ENCODE measurements around the gene ZNF132. TPM values are rescaled to one million over a fixed set of nuclear protein-coding genes. Genes with fewer than 3 reads are reported as not detected.

ZNF132 gene
- total RNA-seq, 3 donors from 2014 or later, result 1.0 to 1.8 (median 1.8) TPM

- DNase-seq (no peak), ATAC-seq (peak; percentile 20 to 21)
- H3K4me3 Mint-ChIP-seq, result no peak within 1 kb of the TSS
- peaks cover 12% of the 10 kb centered on the region for H3K4me1 Mint-ChIP-seq (ENCODE audit: low read depth)
- no peaks in the 10 kb centered on the region for H3K9me3 Mint-ChIP-seq
- H3K36me3 Mint-ChIP-seq (ENCODE audit: insufficient read depth), result peaks cover 35% of the 10 kb centered on the region
- H3K27me3 Mint-ChIP-seq (ENCODE audit: low read depth), result peaks cover 20% of the 10 kb centered on the region
Observed at GRCh38 chr19:58395220-58395978, 44.6 kb downstream of the ZNF132 start, which contains the start of gene RNF225. Gene RNF225 (plus strand): TSS chr19:58395656. CDS start chr19:58396090, 434 bp downstream.

- Mint-ChIP-seq H3K4me1 (ENCODE audit: low read depth) (peaks cover 11% of the 10 kb centered on the region), H3K36me3 (ENCODE audit: insufficient read depth) (peaks cover 37% of the 10 kb centered on the region), H3K9me3 (no peaks in the 10 kb centered on the region), H3K4me3 (no peak overlapping the region), H3K27me3 (ENCODE audit: low read depth) (peaks cover 20% of the 10 kb centered on the region)
- DNase-seq (no peak), ATAC-seq (peak in 1 of 2 donors; percentile 3)
Observed at GRCh38 chr19:58394821-58395219, 45.1 kb downstream of the ZNF132 start.

GRCh38 chr19:58393725-58394033 lies 46.3 kb downstream of the ZNF132 start:
- Mint-ChIP-seq H3K36me3 (ENCODE audit: insufficient read depth) (peaks cover 44% of the 10 kb centered on the region), H3K4me1 (ENCODE audit: low read depth) (peaks cover 18% of the 10 kb centered on the region), H3K27me3 (ENCODE audit: low read depth) (peaks cover 20% of the 10 kb centered on the region), H3K4me3 (no peak overlapping the region), H3K9me3 (no peaks in the 10 kb centered on the region)
- DNase-seq, result no peak
- no peak for ATAC-seq

GRCh38 chr19:58392945-58393724 lies 46.8 kb downstream of the ZNF132 start:
- H3K36me3 Mint-ChIP-seq (ENCODE audit: insufficient read depth), result peaks cover 48% of the 10 kb centered on the region
- no peak overlapping the region for H3K4me3 Mint-ChIP-seq
- no peak for ATAC-seq
- no peaks in the 10 kb centered on the region for H3K9me3 Mint-ChIP-seq
- DNase-seq, result no peak
- H3K27me3 Mint-ChIP-seq (ENCODE audit: low read depth), result peaks cover 16% of the 10 kb centered on the region
- peaks cover 23% of the 10 kb centered on the region for H3K4me1 Mint-ChIP-seq (ENCODE audit: low read depth)

GRCh38 chr19:58388175-58388526 lies 51.8 kb downstream of the ZNF132 start:
- ATAC-seq (no peak), DNase-seq (no peak)
- Mint-ChIP-seq H3K27me3 (ENCODE audit: low read depth) (no peaks in the 10 kb centered on the region), H3K36me3 (ENCODE audit: insufficient read depth) (peaks cover 36% of the 10 kb centered on the region), H3K4me3 (peak overlapping the region; percentile 96), H3K4me1 (ENCODE audit: low read depth) (peaks cover 38% of the 10 kb centered on the region), H3K9me3 (no peaks in the 10 kb centered on the region)

GRCh38 chr19:58387338-58388174 lies 52.4 kb downstream of the ZNF132 start:
- H3K4me3 Mint-ChIP-seq, result peak overlapping the region; percentile 96
- ATAC-seq (no peak), DNase-seq (no peak)
- no peaks in the 10 kb centered on the region for H3K9me3 Mint-ChIP-seq
- H3K36me3 Mint-ChIP-seq (ENCODE audit: insufficient read depth), result peaks cover 32% of the 10 kb centered on the region
- peaks cover 35% of the 10 kb centered on the region for H3K4me1 Mint-ChIP-seq (ENCODE audit: low read depth)
- no peaks in the 10 kb centered on the region for H3K27me3 Mint-ChIP-seq (ENCODE audit: low read depth)

GRCh38 chr19:58386576-58387337 lies 53.2 kb downstream of the ZNF132 start, which contains the start of gene RPS5:
Gene RPS5 (plus strand): TSS chr19:58387269. CDS start chr19:58388138, 869 bp downstream.
- H3K27me3 Mint-ChIP-seq (ENCODE audit: low read depth), result no peaks in the 10 kb centered on the region
- ATAC-seq (peak; percentile 87 to 91), DNase-seq (peak; percentile 95)
- H3K9me3 Mint-ChIP-seq, result no peaks in the 10 kb centered on the region
- peaks cover 37% of the 10 kb centered on the region for H3K4me1 Mint-ChIP-seq (ENCODE audit: low read depth)
- H3K36me3 Mint-ChIP-seq (ENCODE audit: insufficient read depth), result peaks cover 28% of the 10 kb centered on the region
- peak within 1 kb of the TSS; percentile 96 for H3K4me3 Mint-ChIP-seq

- ATAC-seq, result peak; percentile 10 to 18
- no peaks in the 10 kb centered on the region for H3K27me3 Mint-ChIP-seq (ENCODE audit: low read depth)
Observed at GRCh38 chr19:58385891-58386575, 53.9 kb downstream of the ZNF132 start.

GRCh38 chr19:58385313-58385890 lies 54.6 kb downstream of the ZNF132 start:
- Mint-ChIP-seq H3K4me1 (ENCODE audit: low read depth) (peaks cover 37% of the 10 kb centered on the region), H3K36me3 (ENCODE audit: insufficient read depth) (peaks cover 22% of the 10 kb centered on the region)
- no peak for DNase-seq

More at GRCh38 chr19:58385891-58386575, 53.9 kb downstream of the ZNF132 start:
- peak overlapping the region; percentile 96 for H3K4me3 Mint-ChIP-seq
- H3K9me3 Mint-ChIP-seq, result no peaks in the 10 kb centered on the region
- H3K4me1 Mint-ChIP-seq (ENCODE audit: low read depth), result peaks cover 40% of the 10 kb centered on the region
- DNase-seq, result no peak
- H3K36me3 Mint-ChIP-seq (ENCODE audit: insufficient read depth), result peaks cover 27% of the 10 kb centered on the region

GRCh38 chr19:58382997-58383603 lies 56.9 kb downstream of the ZNF132 start:
- H3K27me3 Mint-ChIP-seq (ENCODE audit: low read depth), result no peaks in the 10 kb centered on the region
- peaks cover 8% of the 10 kb centered on the region for H3K36me3 Mint-ChIP-seq (ENCODE audit: insufficient read depth)
- H3K4me3 Mint-ChIP-seq, result peak overlapping the region; percentile 76
- DNase-seq, result no peak
- ATAC-seq, result no peak
- peaks cover 35% of the 10 kb centered on the region for H3K4me1 Mint-ChIP-seq (ENCODE audit: low read depth)
- H3K9me3 Mint-ChIP-seq, result no peaks in the 10 kb centered on the region

More at GRCh38 chr19:58385313-58385890, 54.6 kb downstream of the ZNF132 start:
- H3K4me3 Mint-ChIP-seq, result peak overlapping the region; percentile 96
- ATAC-seq, result no peak
- H3K27me3 Mint-ChIP-seq (ENCODE audit: low read depth), result no peaks in the 10 kb centered on the region
- no peaks in the 10 kb centered on the region for H3K9me3 Mint-ChIP-seq

All from activated T-cell treated with anti-CD3 and anti-CD28 coated beads, Interleukin-2, amount 50 U/mL, for 4 hours (primary cell).